GM23338 (cell line): ENCODE data around the gene OGA. TPM values are rescaled to one million over a fixed set of nuclear protein-coding genes. Genes with fewer than 3 reads are reported as not detected.
A peak's percentile ranks its signal among the peaks of the same experiment; 100 is the strongest.

Experiments
- ATAC-seq: fragments of 200-7000 bp; cut with Tn5 transposase; 3 replicates; pipeline ENCODE4 v1.9.1; 2020
- DNase-seq: peaks from one replicate; pipeline ENCODE4 v3.0.0-alpha.2; 2015; ENCODE audit warnings: low spot score
- H2AFZ ChIP-seq: fragments of 200-600 bp; sonication (generic); 2 replicates; pipeline ENCODE4 v1.8.0; 2016; ENCODE audit warnings: antibody characterized with exemption, mild to moderate bottlenecking, moderate library complexity
- H3F3A ChIP-seq: fragments of 200-600 bp; sonication (generic); replicated peaks from 2 replicates; pipeline ENCODE4 v1.8.0; 2017; ENCODE audit warnings: antibody characterized with exemption, mixed run types, low read depth
- H3K27ac ChIP-seq: fragments of 200-600 bp; sonication (generic); 2 replicates; pipeline ENCODE4 v1.6.1; 2016; ENCODE audit warnings: low read depth
- H3K27me3 ChIP-seq: fragments of 200-600 bp; sonication (generic); 2 replicates; pipeline ENCODE4 v1.8.0; 2016; ENCODE audit warnings: mild to moderate bottlenecking, mixed run types, moderate library complexity; ENCODE audit not compliant: insufficient read depth
- H3K36me3 ChIP-seq: fragments of 200-600 bp; sonication (generic); 2 replicates; pipeline ENCODE4 v1.8.0; 2016; ENCODE audit warnings: mild to moderate bottlenecking; ENCODE audit not compliant: insufficient read depth
- H3K4me1 ChIP-seq: fragments of 200-600 bp; sonication (generic); 2 replicates; pipeline ENCODE4 v1.8.0; 2016; ENCODE audit warnings: mild to moderate bottlenecking, moderate library complexity; ENCODE audit not compliant: insufficient read depth
- H3K4me2 ChIP-seq: fragments of 200-600 bp; sonication (generic); 2 replicates; pipeline ENCODE4 v1.7.1; 2017; ENCODE audit warnings: mixed run types
- H3K4me3 ChIP-seq: fragments of 200-600 bp; sonication (generic); 2 replicates; pipeline ENCODE4 v1.6.1; 2016; ENCODE audit warnings: mixed run types
- H3K79me2 ChIP-seq: fragments of 200-600 bp; sonication (generic); replicated peaks from 2 replicates; pipeline ENCODE4 v1.8.0; 2017; ENCODE audit warnings: mild to moderate bottlenecking; ENCODE audit not compliant: insufficient read depth
- H3K9me2 ChIP-seq: fragments of 200-600 bp; sonication (generic); 2 replicates; pipeline ENCODE4 v1.8.0; 2017; ENCODE audit not compliant: insufficient read depth
- H4K20me1 ChIP-seq: fragments of 200-600 bp; sonication (generic); replicated peaks from 2 replicates; pipeline ENCODE4 v1.8.0; 2017; ENCODE audit warnings: mild to moderate bottlenecking; ENCODE audit not compliant: insufficient read depth
- H3K27ac Mint-ChIP-seq: 2 replicates; pipeline ENCODE4 v1.8.0; 2020; ENCODE audit warnings: inconsistent platforms, mild to moderate bottlenecking, moderate library complexity, mixed read lengths
- H3K27me3 Mint-ChIP-seq: 3 replicates; pipeline ENCODE4 v1.8.0; 2022; ENCODE audit warnings: low read depth, mild to moderate bottlenecking, moderate library complexity, mixed read lengths, inconsistent platforms; ENCODE audit not compliant: insufficient read depth, poor library complexity
- H3K36me3 Mint-ChIP-seq: 3 replicates; pipeline ENCODE4 v1.8.0; 2021; ENCODE audit warnings: low read depth, mild to moderate bottlenecking, inconsistent platforms, moderate library complexity, mixed read lengths
- H3K4me1 Mint-ChIP-seq: 3 replicates; pipeline ENCODE4 v1.8.0; 2020; ENCODE audit warnings: mild to moderate bottlenecking, inconsistent platforms, mixed read lengths
- H3K4me3 Mint-ChIP-seq: 3 replicates; pipeline ENCODE4 v1.8.0; 2021; ENCODE audit warnings: moderate library complexity, mild to moderate bottlenecking, inconsistent platforms, mixed read lengths
- H3K9me3 Mint-ChIP-seq: 3 replicates; pipeline ENCODE4 v1.8.0; 2020; ENCODE audit warnings: moderate library complexity, mild to moderate bottlenecking, inconsistent platforms, mixed read lengths
- CREB1 ChIP-seq: fragments of 250-450 bp; sonication (Bioruptor Pico); IDR thresholded peaks from 2 replicates; pipeline ENCODE4 v1.5.0; 2020; ENCODE audit warnings: low read depth, mild to moderate bottlenecking, moderate library complexity
- EZH2phosphoT487 ChIP-seq: fragments of 200-600 bp; sonication (generic); IDR thresholded peaks from one replicate; pipeline ENCODE4 v1.8.1; 2018; ENCODE audit warnings: antibody characterized with exemption; ENCODE audit not compliant: unreplicated experiment
- JUNB ChIP-seq: IDR thresholded peaks from one replicate; pipeline ENCODE4 v1.6.1; 2016; ENCODE audit warnings: antibody characterized with exemption; ENCODE audit not compliant: unreplicated experiment
- NANOG ChIP-seq: IDR thresholded peaks from 2 replicates; pipeline ENCODE4 v1.6.1; 2016; ENCODE audit warnings: antibody characterized with exemption, borderline replicate concordance
- POLR2AphosphoS5 ChIP-seq: IDR thresholded peaks from 2 replicates; pipeline ENCODE4 v1.6.1; 2016; ENCODE audit warnings: antibody characterized with exemption, low read depth
- REST ChIP-seq: IDR thresholded peaks from one replicate; pipeline ENCODE4 v1.6.1; 2018; ENCODE audit warnings: antibody characterized with exemption; ENCODE audit not compliant: unreplicated experiment
- STAT1 ChIP-seq: IDR thresholded peaks from one replicate; pipeline ENCODE4 v1.6.1; 2016; ENCODE audit warnings: antibody characterized with exemption; ENCODE audit not compliant: unreplicated experiment
- ZNF114 ChIP-seq: fragments of 250-450 bp; sonication (Bioruptor Pico); IDR thresholded peaks from 2 replicates; pipeline ENCODE4 v1.5.0; 2020; ENCODE audit warnings: mild to moderate bottlenecking, moderate library complexity
- ZNF331 ChIP-seq: fragments of 250-450 bp; sonication (Bioruptor Pico); IDR thresholded peaks from 2 replicates; pipeline ENCODE4 v1.5.0; 2020; ENCODE audit warnings: low read depth, mild to moderate bottlenecking, moderate library complexity
- polyA plus RNA-seq: library from polyadenylated mRNA; unstranded; fragments of >200 nt; fragmentation: Nextera tagmentation; extraction: Ambion mirVana; gene quantifications from 2 replicates; pipeline ENCODE4 v1.2.1, GENCODE V29; 2016
- total RNA-seq: library from RNA; depleted of rRNA; stranded (reverse); fragments of >200 nt; shearing (Covaris generic); gene quantifications from 2 replicates; pipeline ENCODE4 v1.2.3, GENCODE V29; 2014
- TF ChIP-seq, protein P1 (sequence below): fragments of 250-450 bp; sonication (Bioruptor Pico); IDR thresholded peaks from 2 replicates; pipeline ENCODE4 v1.5.0; 2020; ENCODE audit warnings: mild to moderate bottlenecking, moderate library complexity
- TF ChIP-seq, protein P2 (sequence below): IDR thresholded peaks from 2 replicates; pipeline ENCODE4 v1.6.1; 2016; ENCODE audit warnings: antibody characterized with exemption

The OGA gene
- total and polyA plus RNA-seq, 2 experiments from 2014 or later: 68.4 to 131 TPM

GRCh38 chr10:101827919-101828600, 9.8 kb upstream of the OGA start:
- Histone ChIP-seq H3K27ac (no peak overlapping the region), H3K79me2 (no peaks in the 10 kb centered on the region), H3F3A (peaks cover 18% of the 10 kb centered on the region), H3K36me3 (no peaks in the 10 kb centered on the region), H3K4me1 (peaks cover 17% of the 10 kb centered on the region), H3K27me3 (no peaks in the 10 kb centered on the region), H3K9me2 (no peaks in the 10 kb centered on the region), H4K20me1 (peaks cover 4% of the 10 kb centered on the region), H3K4me3 (no peak overlapping the region), H2AFZ (no peak overlapping the region), H3K4me2 (peak overlapping the region; percentile 88; the same call in 1 of the 2 replicates)
- H3K4me3 Mint-ChIP-seq: no peak overlapping the region
- H3K36me3 Mint-ChIP-seq: peaks cover 3% of the 10 kb centered on the region; the same call in 1 of the 3 replicates
- H3K27me3 Mint-ChIP-seq: peaks cover 20% of the 10 kb centered on the region
- H3K4me1 Mint-ChIP-seq: peaks cover 17% of the 10 kb centered on the region
- no peaks in the 10 kb centered on the region; the same call in 1 of the 3 replicates for H3K9me3 Mint-ChIP-seq
- TF ChIP-seq REST: no peak
- H3K27ac Mint-ChIP-seq: no peak overlapping the region
- DNase-seq (no peak), ATAC-seq (no peak)

- Histone ChIP-seq H2AFZ (no peak overlapping the region), H3K9me2 (no peaks in the 10 kb centered on the region), H3F3A (peaks cover 18% of the 10 kb centered on the region), H3K4me1 (peaks cover 17% of the 10 kb centered on the region), H3K27ac (no peak overlapping the region), H4K20me1 (peaks cover 4% of the 10 kb centered on the region), H3K27me3 (no peaks in the 10 kb centered on the region), H3K4me2 (no peak overlapping the region), H3K4me3 (no peak overlapping the region), H3K36me3 (no peaks in the 10 kb centered on the region), H3K79me2 (no peaks in the 10 kb centered on the region)
- H3K4me3 Mint-ChIP-seq: no peak overlapping the region; the same call in 2 of the 3 replicates
- DNase-seq (no peak), ATAC-seq (no peak)
- H3K9me3 Mint-ChIP-seq: no peaks in the 10 kb centered on the region; the same call in 1 of the 3 replicates
- peaks cover 3% of the 10 kb centered on the region; the same call in 1 of the 3 replicates for H3K36me3 Mint-ChIP-seq
- no peak overlapping the region for H3K27ac Mint-ChIP-seq
- peaks cover 17% of the 10 kb centered on the region for H3K4me1 Mint-ChIP-seq
- peaks cover 17% of the 10 kb centered on the region for H3K27me3 Mint-ChIP-seq
- TF ChIP-seq, protein P1, sequence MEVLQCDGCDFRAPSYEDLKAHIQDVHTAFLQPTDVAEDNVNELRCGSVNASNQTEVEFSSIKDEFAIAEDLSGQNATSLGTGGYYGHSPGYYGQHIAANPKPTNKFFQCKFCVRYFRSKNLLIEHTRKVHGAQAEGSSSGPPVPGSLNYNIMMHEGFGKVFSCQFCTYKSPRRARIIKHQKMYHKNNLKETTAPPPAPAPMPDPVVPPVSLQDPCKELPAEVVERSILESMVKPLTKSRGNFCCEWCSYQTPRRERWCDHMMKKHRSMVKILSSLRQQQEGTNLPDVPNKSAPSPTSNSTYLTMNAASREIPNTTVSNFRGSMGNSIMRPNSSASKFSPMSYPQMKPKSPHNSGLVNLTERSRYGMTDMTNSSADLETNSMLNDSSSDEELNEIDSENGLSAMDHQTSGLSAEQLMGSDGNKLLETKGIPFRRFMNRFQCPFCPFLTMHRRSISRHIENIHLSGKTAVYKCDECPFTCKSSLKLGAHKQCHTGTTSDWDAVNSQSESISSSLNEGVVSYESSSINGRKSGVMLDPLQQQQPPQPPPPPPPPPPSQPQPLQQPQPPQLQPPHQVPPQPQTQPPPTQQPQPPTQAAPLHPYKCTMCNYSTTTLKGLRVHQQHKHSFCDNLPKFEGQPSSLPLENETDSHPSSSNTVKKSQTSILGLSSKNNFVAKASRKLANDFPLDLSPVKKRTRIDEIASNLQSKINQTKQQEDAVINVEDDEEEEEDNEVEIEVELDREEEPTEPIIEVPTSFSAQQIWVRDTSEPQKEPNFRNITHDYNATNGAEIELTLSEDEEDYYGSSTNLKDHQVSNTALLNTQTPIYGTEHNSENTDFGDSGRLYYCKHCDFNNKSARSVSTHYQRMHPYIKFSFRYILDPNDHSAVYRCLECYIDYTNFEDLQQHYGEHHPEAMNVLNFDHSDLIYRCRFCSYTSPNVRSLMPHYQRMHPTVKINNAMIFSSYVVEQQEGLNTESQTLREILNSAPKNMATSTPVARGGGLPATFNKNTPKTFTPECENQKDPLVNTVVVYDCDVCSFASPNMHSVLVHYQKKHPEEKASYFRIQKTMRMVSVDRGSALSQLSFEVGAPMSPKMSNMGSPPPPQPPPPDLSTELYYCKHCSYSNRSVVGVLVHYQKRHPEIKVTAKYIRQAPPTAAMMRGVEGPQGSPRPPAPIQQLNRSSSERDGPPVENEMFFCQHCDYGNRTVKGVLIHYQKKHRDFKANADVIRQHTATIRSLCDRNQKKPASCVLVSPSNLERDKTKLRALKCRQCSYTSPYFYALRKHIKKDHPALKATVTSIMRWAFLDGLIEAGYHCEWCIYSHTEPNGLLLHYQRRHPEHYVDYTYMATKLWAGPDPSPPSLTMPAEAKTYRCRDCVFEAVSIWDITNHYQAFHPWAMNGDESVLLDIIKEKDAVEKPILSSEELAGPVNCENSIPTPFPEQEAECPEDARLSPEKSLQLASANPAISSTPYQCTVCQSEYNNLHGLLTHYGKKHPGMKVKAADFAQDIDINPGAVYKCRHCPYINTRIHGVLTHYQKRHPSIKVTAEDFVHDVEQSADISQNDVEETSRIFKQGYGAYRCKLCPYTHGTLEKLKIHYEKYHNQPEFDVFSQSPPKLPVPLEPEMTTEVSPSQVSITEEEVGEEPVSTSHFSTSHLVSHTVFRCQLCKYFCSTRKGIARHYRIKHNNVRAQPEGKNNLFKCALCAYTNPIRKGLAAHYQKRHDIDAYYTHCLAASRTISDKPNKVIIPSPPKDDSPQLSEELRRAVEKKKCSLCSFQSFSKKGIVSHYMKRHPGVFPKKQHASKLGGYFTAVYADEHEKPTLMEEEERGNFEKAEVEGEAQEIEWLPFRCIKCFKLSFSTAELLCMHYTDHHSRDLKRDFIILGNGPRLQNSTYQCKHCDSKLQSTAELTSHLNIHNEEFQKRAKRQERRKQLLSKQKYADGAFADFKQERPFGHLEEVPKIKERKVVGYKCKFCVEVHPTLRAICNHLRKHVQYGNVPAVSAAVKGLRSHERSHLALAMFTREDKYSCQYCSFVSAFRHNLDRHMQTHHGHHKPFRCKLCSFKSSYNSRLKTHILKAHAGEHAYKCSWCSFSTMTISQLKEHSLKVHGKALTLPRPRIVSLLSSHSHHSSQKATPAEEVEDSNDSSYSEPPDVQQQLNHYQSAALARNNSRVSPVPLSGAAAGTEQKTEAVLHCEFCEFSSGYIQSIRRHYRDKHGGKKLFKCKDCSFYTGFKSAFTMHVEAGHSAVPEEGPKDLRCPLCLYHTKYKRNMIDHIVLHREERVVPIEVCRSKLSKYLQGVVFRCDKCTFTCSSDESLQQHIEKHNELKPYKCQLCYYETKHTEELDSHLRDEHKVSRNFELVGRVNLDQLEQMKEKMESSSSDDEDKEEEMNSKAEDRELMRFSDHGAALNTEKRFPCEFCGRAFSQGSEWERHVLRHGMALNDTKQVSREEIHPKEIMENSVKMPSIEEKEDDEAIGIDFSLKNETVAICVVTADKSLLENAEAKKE (CRISPR knock-in tag): no peak
- TF ChIP-seq, protein P2, sequence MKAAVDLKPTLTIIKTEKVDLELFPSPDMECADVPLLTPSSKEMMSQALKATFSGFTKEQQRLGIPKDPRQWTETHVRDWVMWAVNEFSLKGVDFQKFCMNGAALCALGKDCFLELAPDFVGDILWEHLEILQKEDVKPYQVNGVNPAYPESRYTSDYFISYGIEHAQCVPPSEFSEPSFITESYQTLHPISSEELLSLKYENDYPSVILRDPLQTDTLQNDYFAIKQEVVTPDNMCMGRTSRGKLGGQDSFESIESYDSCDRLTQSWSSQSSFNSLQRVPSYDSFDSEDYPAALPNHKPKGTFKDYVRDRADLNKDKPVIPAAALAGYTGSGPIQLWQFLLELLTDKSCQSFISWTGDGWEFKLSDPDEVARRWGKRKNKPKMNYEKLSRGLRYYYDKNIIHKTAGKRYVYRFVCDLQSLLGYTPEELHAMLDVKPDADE: no peak
- TF ChIP-seq JUNB (no peak), CREB1 (CRISPR knock-in tag) (no peak), STAT1 (no peak), ZNF331 (CRISPR knock-in tag) (no peak), NANOG (no peak), POLR2AphosphoS5 (no peak), EZH2phosphoT487 (no peak), ZNF114 (CRISPR knock-in tag) (no peak)
Observed at GRCh38 chr10:101826852-101827434, 8.7 kb upstream of the OGA start.
